Measurements from ENCODE around the gene GTF2B. TPM values are rescaled to one million over a fixed set of nuclear protein-coding genes. Genes with fewer than 3 reads are reported as not detected.

The GTF2B gene
- total RNA-seq, 1 experiment from 2014 or later, result 31.8 TPM

DNA sequence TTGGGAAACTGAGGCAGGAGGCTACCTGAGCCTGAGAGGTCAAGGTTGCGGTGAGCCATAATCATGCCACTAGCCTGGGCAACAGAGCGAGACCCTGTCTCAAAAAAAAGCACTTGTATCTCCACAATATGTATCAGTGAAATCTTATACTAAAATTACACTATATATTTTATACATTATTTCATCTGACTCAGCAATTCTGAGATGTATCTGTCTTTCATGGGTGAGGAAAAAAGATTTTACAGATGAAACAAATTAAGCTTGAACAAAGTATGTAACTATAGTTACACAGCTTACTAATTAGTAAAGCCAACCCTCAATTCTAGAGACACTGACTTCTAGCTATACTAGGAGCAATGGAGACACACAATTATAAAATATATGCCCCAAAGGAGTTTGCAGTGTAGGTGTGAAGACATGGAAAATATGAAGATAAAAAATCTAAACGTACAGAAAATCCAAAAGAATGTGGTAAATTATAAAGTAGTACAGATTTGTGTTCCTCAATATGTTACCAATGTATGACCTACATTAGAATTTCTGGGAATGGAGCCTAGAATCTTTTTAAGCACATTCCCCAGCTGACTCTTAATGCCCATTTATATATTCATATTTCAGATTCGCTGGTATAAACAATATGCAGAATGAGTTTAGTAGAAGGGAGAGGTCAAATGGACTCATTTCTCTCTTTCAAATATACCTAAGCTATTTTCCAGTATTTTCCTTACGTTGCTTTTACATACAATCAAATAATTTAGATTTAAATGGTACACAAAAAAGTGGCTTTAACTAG lies 14.6 kb downstream of the GTF2B start:
- DNase-seq (ENCODE audit: low read depth, low spot score), result no peak
- no peaks in the 10 kb centered on the region for H3K4me1 ChIP-seq (ENCODE audit: control insufficient read depth in 1 of 2, insufficient read depth in 2 of 2, low read length in 2 of 2)
- no peak overlapping the region for H2AFZ ChIP-seq (ENCODE audit: low read depth, low read length, poor library complexity, severe bottlenecking)
- H3K27ac ChIP-seq (ENCODE audit: low read depth, low read length), result no peak overlapping the region
- H3K4me2 ChIP-seq (ENCODE audit: low read length), result no peak overlapping the region
- no peaks in the 10 kb centered on the region; the same call in 1 of the 2 replicates for H4K20me1 ChIP-seq (ENCODE audit: insufficient read depth)
- TF ChIP-seq CBX3 (IDR thresholded peaks at IDR 0.05; ENCODE audit: low read depth) (no peak), ELF1 (IDR thresholded peaks at IDR 0.05; ENCODE audit: borderline replicate concordance, low read depth) (no peak), JUND (IDR thresholded peaks at IDR 0.05) (no peak), RAD21 (IDR thresholded peaks at IDR 0.05; ENCODE audit: low read depth) (no peak), SRF (IDR thresholded peaks at IDR 0.05; ENCODE audit: low read depth) (no peak)
- ChIA-PET POLR2A (interaction anchor here (1.0 kb wide), 1 partner anchor 14 kb away, joined by 5 read pairs; no protein-coding TSS in a partner anchor), RAD21 (ENCODE audit: low non-redundant PET in 1 of 2, low total read pairs in 2 of 2, uncharacterized antibody in 2 of 2, unreplicated experiment in 2 of 2) (interaction anchor here in 1 of 2 experiments (1.5 kb wide), 1 partner anchor 221 kb away, joined by 4 read pairs; no protein-coding TSS in a partner anchor), CTCF (interaction anchor here (0.9 to 2.6 kb wide), 5 partner anchors 11 to 221 kb away, joined by 3 to 13 read pairs (median 4); no protein-coding TSS in a partner anchor)
- ATAC-seq, result no peak
- intact Hi-C loops (cut with micrococcal nuclease), result loop anchor here (1.0 to 2.0 kb wide), 3 partner anchors 140 to 268 kb away; no protein-coding TSS in a partner anchor
- H3K79me2 ChIP-seq (ENCODE audit: insufficient read depth, low read length), result peaks cover 84% of the 10 kb centered on the region
- H3K27me3 ChIP-seq (ENCODE audit: insufficient read depth, low read length), result no peaks in the 10 kb centered on the region
- no peak overlapping the region for H3K9ac ChIP-seq (ENCODE audit: low read length)
- no peaks in the 10 kb centered on the region for H3K9me2 ChIP-seq (ENCODE audit: insufficient read depth)
- no TSS peak for BruUV-seq (replicated peaks)
- H3K36me3 ChIP-seq (ENCODE audit: control insufficient read depth in 1 of 2, insufficient read depth in 2 of 2, low read length in 2 of 2), result peaks cover 0 to 11% of the 10 kb centered on the region in 2 experiments; a peak in 2 of 4 replicates
- H3K4me3 ChIP-seq (replicated peaks in 1 of 2; ENCODE audit: low read depth in 1 of 2, low read length in 2 of 2), result no peak overlapping the region
- H3K9me3 ChIP-seq (ENCODE audit: control insufficient read depth in 1 of 2, insufficient read depth in 1 of 2, low read depth in 1 of 2, low read length in 2 of 2), result no peaks in the 10 kb centered on the region

DNA sequence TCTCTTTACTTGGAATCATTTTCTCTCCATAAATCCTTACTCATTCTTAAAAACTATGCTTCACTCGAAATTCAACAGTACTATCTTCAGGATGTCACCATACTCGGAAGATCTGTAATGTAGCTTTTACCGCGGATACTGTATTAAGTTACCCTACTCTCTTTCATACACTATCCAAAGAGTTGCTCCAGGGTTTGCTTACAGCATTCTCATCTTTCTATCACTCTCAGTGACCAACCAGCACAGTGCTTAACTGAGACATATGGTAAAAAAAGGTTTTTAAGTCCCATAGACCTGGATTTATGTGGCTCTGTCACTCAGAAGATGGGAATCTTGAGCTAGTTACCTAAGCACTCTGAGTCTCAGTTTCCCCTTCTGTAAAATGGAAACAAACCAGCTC lies 15.8 kb downstream of the GTF2B start:
- ATAC-seq (no peak), DNase-seq (ENCODE audit: low read depth, low spot score) (no peak)
- ChIA-PET CTCF (interaction anchor here (0.9 kb wide), 1 partner anchor 140 kb away, joined by 4 read pairs; no protein-coding TSS in a partner anchor), RAD21 (ENCODE audit: low non-redundant PET in 1 of 2, low total read pairs in 2 of 2, uncharacterized antibody in 2 of 2, unreplicated experiment in 2 of 2) (no interaction called here), POLR2A (interaction anchor here (2.4 kb wide), 1 partner anchor 16 kb away, joined by 6 read pairs; the partner anchor contains the start of gene GTF2B)
- Histone ChIP-seq H2AFZ (ENCODE audit: low read depth, low read length, poor library complexity, severe bottlenecking) (no peak overlapping the region), H3K4me2 (ENCODE audit: low read length) (no peak overlapping the region), H3K9me2 (ENCODE audit: insufficient read depth) (no peaks in the 10 kb centered on the region), H4K20me1 (ENCODE audit: insufficient read depth) (no peaks in the 10 kb centered on the region; the same call in 1 of the 2 replicates), H3K27ac (ENCODE audit: low read depth, low read length) (no peak overlapping the region), H3K4me3 (replicated peaks in 1 of 2; ENCODE audit: low read depth in 1 of 2, low read length in 2 of 2) (no peak overlapping the region), H3K4me1 (ENCODE audit: control insufficient read depth in 1 of 2, insufficient read depth in 2 of 2, low read length in 2 of 2) (no peaks in the 10 kb centered on the region), H3K27me3 (ENCODE audit: insufficient read depth, low read length) (no peaks in the 10 kb centered on the region), H3K9me3 (ENCODE audit: control insufficient read depth in 1 of 2, insufficient read depth in 1 of 2, low read depth in 1 of 2, low read length in 2 of 2) (no peaks in the 10 kb centered on the region), H3K79me2 (ENCODE audit: insufficient read depth, low read length) (peaks cover 83% of the 10 kb centered on the region), H3K36me3 (ENCODE audit: control insufficient read depth in 1 of 2, insufficient read depth in 2 of 2, low read length in 2 of 2) (peaks cover 0 to 3% of the 10 kb centered on the region in 2 experiments; a peak in 1 of 4 replicates), H3K9ac (ENCODE audit: low read length) (no peak overlapping the region)
- intact Hi-C loops (cut with micrococcal nuclease), result no loop called here
- no TSS peak for BruUV-seq (replicated peaks)
- TF ChIP-seq EGR1 (IDR thresholded peaks at IDR 0.05; ENCODE audit: low read depth) (no peak), CBX3 (IDR thresholded peaks at IDR 0.05; ENCODE audit: low read depth) (no peak), EZH2 (IDR thresholded peaks at IDR 0.05) (no peak), TCF7L2 (IDR thresholded peaks at IDR 0.05; ENCODE audit: borderline replicate concordance, extremely low read depth, insufficient read depth, insufficient read length) (no peak), SP1 (IDR thresholded peaks at IDR 0.05; ENCODE audit: low read depth) (no peak), CEBPB (IDR thresholded peaks at IDR 0.05; ENCODE audit: low read depth) (no peak), ZNF274 (IDR thresholded peaks at IDR 0.05; ENCODE audit: low read depth, low read length) (no peak), RAD21 (IDR thresholded peaks at IDR 0.05; ENCODE audit: low read depth) (no peak), YY1 (IDR thresholded peaks at IDR 0.05; ENCODE audit: extremely low read depth, insufficient replicate concordance, low read depth, low read length) (no peak), FOSL1 (IDR thresholded peaks at IDR 0.05; ENCODE audit: low read depth) (no peak)
- TF ChIP-seq, protein P1, sequence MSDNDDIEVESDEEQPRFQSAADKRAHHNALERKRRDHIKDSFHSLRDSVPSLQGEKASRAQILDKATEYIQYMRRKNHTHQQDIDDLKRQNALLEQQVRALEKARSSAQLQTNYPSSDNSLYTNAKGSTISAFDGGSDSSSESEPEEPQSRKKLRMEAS (IDR thresholded peaks at IDR 0.05), result no peak
- TF ChIP-seq, protein P2, sequence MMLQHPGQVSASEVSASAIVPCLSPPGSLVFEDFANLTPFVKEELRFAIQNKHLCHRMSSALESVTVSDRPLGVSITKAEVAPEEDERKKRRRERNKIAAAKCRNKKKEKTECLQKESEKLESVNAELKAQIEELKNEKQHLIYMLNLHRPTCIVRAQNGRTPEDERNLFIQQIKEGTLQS (IDR thresholded peaks at IDR 0.05), result no peak
- TF ChIP-seq, protein P3, sequence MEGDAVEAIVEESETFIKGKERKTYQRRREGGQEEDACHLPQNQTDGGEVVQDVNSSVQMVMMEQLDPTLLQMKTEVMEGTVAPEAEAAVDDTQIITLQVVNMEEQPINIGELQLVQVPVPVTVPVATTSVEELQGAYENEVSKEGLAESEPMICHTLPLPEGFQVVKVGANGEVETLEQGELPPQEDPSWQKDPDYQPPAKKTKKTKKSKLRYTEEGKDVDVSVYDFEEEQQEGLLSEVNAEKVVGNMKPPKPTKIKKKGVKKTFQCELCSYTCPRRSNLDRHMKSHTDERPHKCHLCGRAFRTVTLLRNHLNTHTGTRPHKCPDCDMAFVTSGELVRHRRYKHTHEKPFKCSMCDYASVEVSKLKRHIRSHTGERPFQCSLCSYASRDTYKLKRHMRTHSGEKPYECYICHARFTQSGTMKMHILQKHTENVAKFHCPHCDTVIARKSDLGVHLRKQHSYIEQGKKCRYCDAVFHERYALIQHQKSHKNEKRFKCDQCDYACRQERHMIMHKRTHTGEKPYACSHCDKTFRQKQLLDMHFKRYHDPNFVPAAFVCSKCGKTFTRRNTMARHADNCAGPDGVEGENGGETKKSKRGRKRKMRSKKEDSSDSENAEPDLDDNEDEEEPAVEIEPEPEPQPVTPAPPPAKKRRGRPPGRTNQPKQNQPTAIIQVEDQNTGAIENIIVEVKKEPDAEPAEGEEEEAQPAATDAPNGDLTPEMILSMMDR (IDR thresholded peaks at IDR 0.05 in 2 of 3, conservative IDR thresholded peaks at IDR 0.05 in 1 of 3; ENCODE audit: borderline replicate concordance in 1 of 3, insufficient read depth in 1 of 3, low read depth in 2 of 3, low read length in 2 of 3), result no peak
